A549 (cell line): ENCODE measurements around the gene GSC2. TPM values are rescaled to one million over a fixed set of nuclear protein-coding genes. Genes with fewer than 3 reads are reported as not detected.

Source experiments
- ATAC-seq, 2 experiments: fragments of 200-7000 bp in 1 of 2; fragments of >200 bp in 1 of 2; cut with Nextera tagmentation in 1 of 2; cut with Tn5 transposase in 1 of 2; 3 replicates each; pipeline versions ENCODE4 v1.8.0 to v1.9.1; 2018 to 2020; ENCODE audit warnings: mild to moderate bottlenecking in 1 of 2, moderate library complexity in 1 of 2
- CTCF ChIA-PET: fragments of 300-600 bp; sonication (Branson Sonifier 250); formaldehyde crosslinking; extraction: SDS; loops from one replicate; lab custom pipeline; 2021; ENCODE audit warnings: antibody characterized with exemption, inconsistent platforms; lab: Yijun Ruan, JAX
- POLR2A ChIA-PET: fragments of 350-600 bp; formaldehyde crosslinking; extraction: SDS; loops from one replicate; lab custom pipeline; 2021; ENCODE audit warnings: antibody characterized with exemption, inconsistent platforms; lab: Yijun Ruan, JAX
- DNase-seq, 2 experiments: peaks; one replicate each; pipeline versions ENCODE4 v3.0.0 to v3.0.0-alpha.2; 2011 to 2016; ENCODE audit warnings: low read depth in 1 of 2, low spot score in 1 of 2
- FAIRE-seq: peaks from 2 replicates; lab custom pipeline; 2011; peaks lifted over from hg19 to GRCh38; lab: Jason Lieb, UNC
- H3K27ac ChIP-seq, 2 experiments: fragments of >200 bp; sonication (Bioruptor Twin); formaldehyde crosslinking; 3 replicates each; pipeline ENCODE4 v1.5.1; 2016 to 2017
- H3K4me1 ChIP-seq: fragments of >200 bp; sonication (Bioruptor Twin); formaldehyde crosslinking; 3 replicates; pipeline ENCODE4 v1.6.1; 2016
- H3K4me2 ChIP-seq: fragments of >200 bp; sonication (Bioruptor Twin); formaldehyde crosslinking; 3 replicates; pipeline ENCODE4 v1.6.1; 2016
- H3K4me3 ChIP-seq: fragments of >200 bp; sonication (Bioruptor Twin); formaldehyde crosslinking; 3 replicates; pipeline ENCODE4 v1.5.1; 2016
- H3K9me3 ChIP-seq: fragments of >200 bp; sonication (Bioruptor Twin); formaldehyde crosslinking; 3 replicates; pipeline ENCODE4 v1.6.1; 2016
- BCL3 ChIP-seq: fragments of >200 bp; sonication (Bioruptor Twin); formaldehyde crosslinking; IDR thresholded peaks from 3 replicates; pipeline ENCODE4 v1.6.1; 2016
- CHD2 ChIP-seq: fragments of 150-350 bp; IDR thresholded peaks from 2 replicates; pipeline ENCODE4 v1.6.1; 2014; ENCODE audit warnings: low read length; ENCODE audit not compliant: partially characterized antibody
- CHD4 ChIP-seq: fragments of 200-600 bp; sonication (generic); IDR thresholded peaks from 2 replicates; pipeline ENCODE4 v1.6.1; 2016; ENCODE audit warnings: antibody characterized with exemption, mild to moderate bottlenecking, borderline replicate concordance
- E2F6 ChIP-seq: IDR thresholded peaks from 2 replicates; pipeline ENCODE4 v1.6.1; 2012; ENCODE audit warnings: low read depth, borderline replicate concordance
- FOXS1 ChIP-seq: fragments of 250-450 bp; sonication (Bioruptor Pico); IDR thresholded peaks from 2 replicates; pipeline ENCODE4 v1.5.0; 2020; ENCODE audit warnings: mild to moderate bottlenecking, moderate library complexity
- GATA3 ChIP-seq: IDR thresholded peaks from 2 replicates; pipeline ENCODE4 v1.6.1; 2012; ENCODE audit warnings: borderline replicate concordance
- HEYL ChIP-seq: fragments of 250-450 bp; sonication (Bioruptor Pico); IDR thresholded peaks from 2 replicates; pipeline ENCODE4 v1.8.0; 2021; ENCODE audit warnings: mild to moderate bottlenecking, moderate library complexity
- KDM1A ChIP-seq: fragments of 200-600 bp; sonication (generic); IDR thresholded peaks from 2 replicates; pipeline ENCODE4 v1.6.1; 2016; ENCODE audit warnings: low read depth, mild to moderate bottlenecking
- MYC ChIP-seq: IDR thresholded peaks from 2 replicates; pipeline ENCODE4 v1.6.1; 2012; ENCODE audit warnings: mild to moderate bottlenecking, inconsistent platforms, low read length, improper control_type of control experiment, borderline replicate concordance
- NFE2L2 ChIP-seq: fragments of 150-350 bp; conservative IDR thresholded peaks from 2 replicates; pipeline ENCODE4 v1.6.1; 2014; ENCODE audit warnings: low read length
- PHF8 ChIP-seq: fragments of 200-600 bp; sonication (generic); IDR thresholded peaks from 2 replicates; pipeline ENCODE4 v1.6.1; 2016; ENCODE audit warnings: low read depth, mild to moderate bottlenecking, antibody characterized with exemption, moderate library complexity, borderline replicate concordance
- POLR2A ChIP-seq: IDR thresholded peaks from 2 replicates; pipeline ENCODE4 v1.6.1; 2012; ENCODE audit warnings: mild to moderate bottlenecking, low read length
- RCOR1 ChIP-seq: fragments of 150-350 bp; IDR thresholded peaks from 2 replicates; pipeline ENCODE4 v1.6.1; 2014; ENCODE audit warnings: antibody characterized with exemption, low read length, low read depth
- RNF2 ChIP-seq: fragments of 200-600 bp; sonication (generic); IDR thresholded peaks from 2 replicates; pipeline ENCODE4 v1.6.1; 2016; ENCODE audit warnings: low read depth, mild to moderate bottlenecking, antibody characterized with exemption, moderate library complexity, borderline replicate concordance
- TFCP2L1 ChIP-seq: fragments of 250-450 bp; sonication (Bioruptor Pico); IDR thresholded peaks from 2 replicates; pipeline ENCODE4 v1.5.0; 2021; ENCODE audit warnings: mild to moderate bottlenecking
- ZFP36 ChIP-seq: fragments of 450-650 bp; IDR thresholded peaks from 2 replicates; pipeline ENCODE4 v1.6.1; 2014; ENCODE audit warnings: borderline replicate concordance; ENCODE audit not compliant: partially characterized antibody
- ZSCAN20 ChIP-seq: fragments of 250-450 bp; sonication (Bioruptor Pico); IDR thresholded peaks from 2 replicates; pipeline ENCODE4 v1.8.0; 2022; ENCODE audit warnings: mild to moderate bottlenecking, moderate library complexity
- WGBS: methylation state at CpG from one replicate; pipeline ENCODE4 v1.1.6; 2017; ENCODE audit errors: missing lambda C conversion rate; 5-methylcytosine and 5-hydroxymethylcytosine counted together
- polyA plus RNA-seq, 4 experiments: library from polyadenylated mRNA; depleted of rRNA in 3 of 4; stranded (reverse); fragments of >200 nt; fragmentation: RNase III in 1 of 4; extraction: RNeasy Plus Mini Kit Qiagen cat#74134 plus additional on column Dnase treatment in 1 of 4; gene quantifications; 2 replicates in 3 of 4; 3 replicates in 1 of 4; pipeline ENCODE4 v1.2.3, GENCODE V29; 2011 to 2017
- TF ChIP-seq, protein P1 (sequence below): fragments of >200 bp; sonication (Bioruptor Twin); formaldehyde crosslinking; IDR thresholded peaks from 2 replicates; pipeline ENCODE4 v1.6.1; 2016

The GSC2 gene
- polyA plus RNA-seq, 2 of the 4 experiments (the other 2 are of a cell fraction) = not detected

DNA sequence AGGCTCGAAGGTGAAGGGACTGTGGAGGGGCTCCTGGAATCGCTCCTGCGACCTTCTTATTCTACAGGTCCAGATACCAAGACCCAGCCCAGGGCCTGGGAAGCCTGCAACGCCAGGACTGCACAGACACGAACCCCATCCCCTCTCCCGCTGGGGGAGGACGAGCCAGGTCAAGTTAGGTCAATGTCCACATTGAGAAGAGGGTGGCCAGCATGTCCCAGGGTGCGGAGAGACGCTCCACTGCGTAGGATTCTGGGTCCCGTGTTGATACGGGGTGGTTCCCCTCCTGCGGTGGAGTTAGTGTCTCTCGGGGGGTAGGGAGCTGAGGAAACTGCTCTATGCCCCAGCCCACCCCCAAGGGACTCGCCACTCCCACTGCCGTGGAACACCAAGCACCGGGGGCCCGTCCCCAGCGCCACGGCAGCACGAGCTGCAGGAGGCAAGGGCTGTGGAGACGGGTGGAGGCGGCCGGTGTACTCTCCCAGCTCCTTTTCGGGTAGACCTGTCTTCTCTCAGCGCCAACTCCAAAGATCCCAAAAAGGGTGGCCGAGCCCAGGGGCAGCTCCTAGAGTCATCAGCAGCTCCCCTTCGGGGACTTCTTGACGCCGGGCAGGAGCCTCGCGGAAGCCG, 1.6 kb downstream of the GSC2 start (continued):
- TF ChIP-seq, protein P1, sequence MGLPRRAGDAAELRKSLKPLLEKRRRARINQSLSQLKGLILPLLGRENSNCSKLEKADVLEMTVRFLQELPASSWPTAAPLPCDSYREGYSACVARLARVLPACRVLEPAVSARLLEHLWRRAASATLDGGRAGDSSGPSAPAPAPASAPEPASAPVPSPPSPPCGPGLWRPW = no peak
- no peak for TF ChIP-seq TFCP2L1 (CRISPR knock-in tag)

DNA sequence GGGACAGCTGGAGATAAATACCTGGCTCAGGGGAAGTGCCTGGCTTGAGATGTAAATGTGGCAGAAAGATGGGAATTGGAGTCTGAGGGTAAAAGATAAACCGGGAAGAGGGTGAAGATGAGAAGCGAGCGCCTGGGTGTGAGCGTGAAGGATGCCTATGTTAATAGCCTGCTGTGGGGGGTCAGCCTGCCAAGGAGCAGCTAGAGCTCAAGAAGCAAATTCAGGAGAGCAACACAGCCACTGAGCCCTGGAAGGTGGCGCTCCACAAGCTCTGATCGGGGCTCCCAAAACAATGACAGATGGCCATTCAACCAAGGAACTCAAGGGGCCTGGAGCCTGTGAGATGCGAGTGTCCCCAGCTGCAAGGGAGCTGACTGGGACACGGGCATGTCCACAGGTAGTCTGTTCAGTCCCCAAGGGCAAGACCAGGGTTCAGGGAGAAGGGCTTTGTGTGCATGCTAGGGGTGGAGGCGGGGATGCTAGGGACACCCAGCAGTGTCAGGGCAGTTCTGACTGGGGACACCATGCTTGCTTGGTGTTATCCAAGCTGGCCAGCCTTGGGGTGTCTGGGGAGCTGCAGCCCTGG, 2.8 kb downstream of the GSC2 start:
- ChIA-PET POLR2A (no interaction called here), CTCF (interaction anchor here (1.1 to 1.5 kb wide), 2 partner anchors 9 to 27 kb away, joined by 4 read pairs; no protein-coding TSS in a partner anchor)
- DNase-seq (no peak), ATAC-seq (no peak), FAIRE-seq (no peak)
- Histone ChIP-seq H3K4me1 (peaks cover 6% of the 10 kb centered on the region; the same call in 2 of the 3 replicates), H3K4me2 (no peak overlapping the region), H3K9me3 (no peaks in the 10 kb centered on the region), H3K4me3 (no peak overlapping the region), H3K27ac (no peak overlapping the region)
- 74% methylated on average over 8 of the region's 9 CpGs for WGBS
- TF ChIP-seq POLR2A (no peak), MYC (no peak), CHD2 (no peak), KDM1A (no peak), ZSCAN20 (CRISPR knock-in tag) (no peak), ZFP36 (no peak), RNF2 (no peak), GATA3 (no peak), BCL3 (no peak)

GRCh38 chr22:19146215-19146968, 3.7 kb downstream of the GSC2 start:
- no peak overlapping the region for H3K4me2 ChIP-seq
- H3K4me3 ChIP-seq = no peak overlapping the region
- ChIA-PET CTCF (interaction anchor here (1.1 to 2.6 kb wide), 5 partner anchors 10 to 331 kb away, joined by 4 to 18 read pairs (median 6); no protein-coding TSS in a partner anchor), POLR2A (no interaction called here)
- WGBS = 69% methylated on average over 11 of the region's 11 CpGs
- H3K4me1 ChIP-seq = peaks cover 6% of the 10 kb centered on the region; the same call in 2 of the 3 replicates
- H3K9me3 ChIP-seq = no peaks in the 10 kb centered on the region
- peak in 1 of 2 experiments; percentile 18 for DNase-seq
- no peak for FAIRE-seq
- no peak overlapping the region for H3K27ac ChIP-seq
- TF ChIP-seq NFE2L2 (no peak), ZFP36 (no peak), E2F6 (no peak), CHD2 (no peak), HEYL (CRISPR knock-in tag) (no peak), PHF8 (no peak), TFCP2L1 (CRISPR knock-in tag) (no peak), POLR2A (no peak), CHD4 (no peak), RCOR1 (no peak), FOXS1 (no peak)
- ATAC-seq = no peak
